A549 (cell line): ENCODE measurements around the gene FADS1.

ENCODE experiments used
- BHLHE40 ChIP-seq: IDR thresholded peaks from 2 replicates; pipeline ENCODE4 v1.6.1; 2012; ENCODE audit warnings: low read depth, low read length, inconsistent platforms
- CTCF ChIP-seq: fragments of >200 bp; sonication (Bioruptor Twin); formaldehyde crosslinking; IDR thresholded peaks from 3 replicates; pipeline ENCODE4 v1.5.1; 2016
- EP300 ChIP-seq, 2 experiments: fragments of >200 bp; sonication (Bioruptor Twin); formaldehyde crosslinking; IDR thresholded peaks; 2 replicates in 1 of 2; 3 replicates in 1 of 2; pipeline ENCODE4 v1.6.1; 2016 to 2017
- FOSB ChIP-seq: fragments of 250-450 bp; sonication (Bioruptor Pico); IDR thresholded peaks from 2 replicates; pipeline ENCODE4 v1.5.0; 2020; ENCODE audit warnings: mild to moderate bottlenecking, moderate library complexity
- FOSL2 ChIP-seq, 2 experiments: fragments of 450-650 bp in 1 of 2; fragments of >200 bp in 1 of 2; sonication (Bioruptor Twin) in 1 of 2; formaldehyde crosslinking; IDR thresholded peaks; 2 replicates each; pipeline versions ENCODE4 v1.5.0 to v1.6.1; 2016 to 2020; ENCODE audit warnings: mild to moderate bottlenecking in 1 of 2, moderate library complexity in 1 of 2
- JUN ChIP-seq, 2 experiments: fragments of >200 bp; sonication (Bioruptor Twin); formaldehyde crosslinking; IDR thresholded peaks; 2 replicates in 1 of 2; 3 replicates in 1 of 2; pipeline ENCODE4 v1.6.1; 2016 to 2017
- KDM5A ChIP-seq: fragments of 200-600 bp; sonication (generic); IDR thresholded peaks from 2 replicates; pipeline ENCODE4 v1.6.1; 2016; ENCODE audit warnings: antibody characterized with exemption, mild to moderate bottlenecking
- MAFK ChIP-seq: fragments of 450-650 bp; IDR thresholded peaks from 2 replicates; pipeline ENCODE4 v1.6.1; 2014; ENCODE audit not compliant: partially characterized antibody
- POLR2A ChIP-seq: IDR thresholded peaks from 2 replicates; pipeline ENCODE4 v1.6.1; 2012; ENCODE audit warnings: mild to moderate bottlenecking, low read length
- USF2 ChIP-seq: fragments of 450-650 bp; IDR thresholded peaks from 2 replicates; pipeline ENCODE4 v1.6.1; 2014; ENCODE audit warnings: antibody characterized with exemption
- ZC3H11A ChIP-seq: fragments of 450-650 bp; IDR thresholded peaks from 2 replicates; pipeline ENCODE4 v1.6.1; 2014; ENCODE audit warnings: antibody characterized with exemption, mild to moderate bottlenecking

- TF ChIP-seq CTCF = no peak
- no peak for TF ChIP-seq BHLHE40
- no peak for TF ChIP-seq POLR2A
- TF ChIP-seq FOSL2 (IDR thresholded peaks at IDR 0.05) = no peak
- no peak for TF ChIP-seq FOSL2 (CRISPR knock-in tag; IDR thresholded peaks at IDR 0.05)
- TF ChIP-seq FOSB = no peak
- no peak for TF ChIP-seq MAFK
- TF ChIP-seq KDM5A = no peak
- TF ChIP-seq EP300 (IDR thresholded peaks at IDR 0.05) = no peak
- no peak for TF ChIP-seq JUN (IDR thresholded peaks at IDR 0.05)
- no peak for TF ChIP-seq USF2
- no peak for TF ChIP-seq ZC3H11A
Measured at GRCh38 chr11:61780581-61781162, 36.1 kb downstream of the FADS1 start.
